Sigmoid colon (tissue), 4 donors: Measurements from ENCODE around the gene C12orf57.

Experiments used
- EP300 ChIP-seq, 4 donors: sonication (generic); formaldehyde crosslinking; IDR thresholded peaks; one replicate each; pipeline ENCODE4 v1.6.1; 2017; ENCODE audit warnings: antibody characterized with exemption in 4 of 4
- POLR2A ChIP-seq, 2 donors: fragments of 450-650 bp; IDR thresholded peaks; one replicate each; pipeline ENCODE4 v1.6.1; 2016; ENCODE audit warnings: antibody characterized with exemption in 2 of 2, mild to moderate bottlenecking in 2 of 2, moderate library complexity in 2 of 2
- POLR2AphosphoS5 ChIP-seq, 4 donors: sonication (generic); formaldehyde crosslinking; IDR thresholded peaks; one replicate each; pipeline ENCODE4 v1.6.1; 2017; ENCODE audit warnings: antibody characterized with exemption in 4 of 4
- TF ChIP-seq, protein P1 (sequence below), 4 experiments: fragments of 450-650 bp in 3 of 4; fragments of 200-600 bp in 1 of 4; IDR thresholded peaks; one replicate each; pipeline ENCODE4 v1.5.1; 2016 to 2019; ENCODE audit warnings: antibody characterized with exemption in 4 of 4, mild to moderate bottlenecking in 3 of 4, moderate library complexity in 2 of 4

GRCh38 chr12:6921996-6922946 is 21.6 kb upstream of the C12orf57 start:
- no peak for TF ChIP-seq POLR2A (IDR thresholded peaks at IDR 0.05)
- TF ChIP-seq, protein P1, sequence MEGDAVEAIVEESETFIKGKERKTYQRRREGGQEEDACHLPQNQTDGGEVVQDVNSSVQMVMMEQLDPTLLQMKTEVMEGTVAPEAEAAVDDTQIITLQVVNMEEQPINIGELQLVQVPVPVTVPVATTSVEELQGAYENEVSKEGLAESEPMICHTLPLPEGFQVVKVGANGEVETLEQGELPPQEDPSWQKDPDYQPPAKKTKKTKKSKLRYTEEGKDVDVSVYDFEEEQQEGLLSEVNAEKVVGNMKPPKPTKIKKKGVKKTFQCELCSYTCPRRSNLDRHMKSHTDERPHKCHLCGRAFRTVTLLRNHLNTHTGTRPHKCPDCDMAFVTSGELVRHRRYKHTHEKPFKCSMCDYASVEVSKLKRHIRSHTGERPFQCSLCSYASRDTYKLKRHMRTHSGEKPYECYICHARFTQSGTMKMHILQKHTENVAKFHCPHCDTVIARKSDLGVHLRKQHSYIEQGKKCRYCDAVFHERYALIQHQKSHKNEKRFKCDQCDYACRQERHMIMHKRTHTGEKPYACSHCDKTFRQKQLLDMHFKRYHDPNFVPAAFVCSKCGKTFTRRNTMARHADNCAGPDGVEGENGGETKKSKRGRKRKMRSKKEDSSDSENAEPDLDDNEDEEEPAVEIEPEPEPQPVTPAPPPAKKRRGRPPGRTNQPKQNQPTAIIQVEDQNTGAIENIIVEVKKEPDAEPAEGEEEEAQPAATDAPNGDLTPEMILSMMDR (IDR thresholded peaks at IDR 0.05): no peak
- TF ChIP-seq POLR2AphosphoS5 (IDR thresholded peaks at IDR 0.05): no peak
- no peak for TF ChIP-seq EP300 (IDR thresholded peaks at IDR 0.05)
